ENCODE data around the gene CD68.
A peak's percentile ranks its signal among the peaks of the same experiment; 100 is the strongest.

The CD68 gene

DNA sequence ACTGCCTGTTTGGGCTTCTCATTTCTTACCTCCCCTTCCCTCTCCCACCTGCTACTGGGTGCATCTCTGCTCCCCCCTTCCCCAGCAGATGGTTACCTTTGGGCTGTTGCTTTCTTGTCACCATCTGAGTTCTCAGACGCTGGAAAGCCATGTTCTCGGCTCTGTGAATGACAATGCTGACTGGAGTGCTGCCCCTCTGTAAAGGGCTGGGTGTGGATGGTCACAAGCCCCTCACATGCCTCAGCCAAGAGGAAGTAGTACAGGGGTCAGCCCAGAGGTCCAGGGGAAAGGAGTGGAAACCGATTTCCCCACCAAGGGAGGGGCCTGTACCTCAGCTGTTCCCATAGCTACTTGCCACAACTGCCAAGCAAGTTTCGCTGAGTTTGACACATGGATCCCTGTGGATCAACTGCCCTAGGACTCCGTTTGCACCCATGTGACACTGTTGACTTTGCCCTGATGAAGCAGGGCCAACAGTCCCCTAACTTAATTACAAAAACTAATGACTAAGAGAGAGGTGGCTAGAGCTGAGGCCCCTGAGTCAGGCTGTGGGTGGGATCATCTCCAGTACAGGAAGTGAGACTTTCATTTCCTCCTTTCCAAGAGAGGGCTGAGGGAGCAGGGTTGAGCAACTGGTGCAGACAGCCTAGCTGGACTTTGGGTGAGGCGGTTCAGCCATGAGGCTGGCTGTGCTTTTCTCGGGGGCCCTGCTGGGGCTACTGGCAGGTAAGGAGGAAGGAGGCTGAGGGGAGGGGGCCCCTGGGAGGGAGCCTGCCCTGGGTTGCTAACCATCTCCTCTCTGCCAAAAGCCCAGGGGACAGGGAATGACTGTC is at the start of gene CD68:
Gene CD68 (plus strand): TSS at position 638 of the 833 bp plus-strand sequence. CDS start 40 bp downstream, at position 678.
- no peaks in the 10 kb centered on the region for H3K27me3 ChIP-seq (ENCODE audit: insufficient read depth, low read length)
- no peaks in the 10 kb centered on the region for H3K9me3 ChIP-seq (ENCODE audit: insufficient read depth, low read depth, low read length)
- peaks cover 24% of the 10 kb centered on the region for H3K4me1 ChIP-seq (ENCODE audit: insufficient read depth, low read length)
- peaks cover 57% of the 10 kb centered on the region for H3K36me3 ChIP-seq (ENCODE audit: insufficient read depth, low read depth, low read length)
- no peak within 1 kb of the TSS for H3K9ac ChIP-seq (ENCODE audit: low read depth, low read length)
- no peak within 1 kb of the TSS for H3K27ac ChIP-seq (ENCODE audit: low read length)
- H3K4me3 ChIP-seq (ENCODE audit: low read length), result no peak within 1 kb of the TSS

DNA sequence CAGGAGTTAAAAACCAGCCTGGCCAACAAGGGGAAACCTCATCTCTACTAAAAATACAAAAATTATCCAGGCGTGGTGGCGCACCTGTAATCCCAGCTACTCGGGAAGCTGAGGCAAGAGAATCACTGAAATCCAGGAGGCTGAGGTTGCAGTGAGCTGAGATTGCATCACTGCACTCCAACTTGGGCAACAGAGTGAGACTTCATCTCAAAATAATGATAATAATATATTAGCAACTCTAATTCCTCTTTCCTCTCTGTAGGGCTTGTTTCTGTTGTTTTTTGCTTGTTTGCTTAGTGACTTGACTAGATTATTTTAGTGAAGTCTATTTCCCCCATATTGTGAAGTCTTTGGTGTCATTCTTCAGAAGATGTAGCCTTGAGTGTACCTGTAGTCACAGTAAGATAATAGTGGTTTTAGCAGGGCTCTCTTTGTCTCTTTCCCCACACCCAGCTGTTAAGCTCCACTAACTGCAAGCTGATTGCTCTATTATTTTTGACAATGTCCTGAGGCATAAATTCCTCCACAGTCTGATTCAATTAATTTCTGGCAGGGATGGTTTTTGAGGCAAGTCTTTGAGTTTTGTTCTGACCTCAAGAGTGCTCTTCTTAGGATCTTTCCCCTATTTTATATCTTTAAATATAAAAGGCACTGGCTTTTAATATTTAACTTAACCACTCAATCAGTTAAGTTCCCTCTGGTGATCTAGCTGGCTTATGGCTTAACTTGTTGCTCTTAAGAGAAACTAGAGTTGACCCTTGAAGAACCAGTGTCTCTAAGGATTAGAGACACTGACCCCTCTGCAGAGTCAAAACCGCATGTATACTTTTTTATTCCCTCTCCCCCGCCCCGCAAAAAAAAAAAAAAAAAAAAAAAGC is 49.2 kb upstream of the CD68 start:
- no peaks in the 10 kb centered on the region for H3K9me3 ChIP-seq (ENCODE audit: insufficient read depth, low read depth, low read length)
- no peaks in the 10 kb centered on the region for H3K27me3 ChIP-seq (ENCODE audit: insufficient read depth, low read length)
- H3K4me3 ChIP-seq (ENCODE audit: low read length), result no peak overlapping the region
- H3K9ac ChIP-seq (ENCODE audit: low read depth, low read length), result no peak overlapping the region
- H3K4me1 ChIP-seq (ENCODE audit: insufficient read depth, low read length), result no peaks in the 10 kb centered on the region
- no peaks in the 10 kb centered on the region for H3K36me3 ChIP-seq (ENCODE audit: insufficient read depth, low read depth, low read length)
- H3K27ac ChIP-seq (ENCODE audit: low read length), result no peak overlapping the region

DNA sequence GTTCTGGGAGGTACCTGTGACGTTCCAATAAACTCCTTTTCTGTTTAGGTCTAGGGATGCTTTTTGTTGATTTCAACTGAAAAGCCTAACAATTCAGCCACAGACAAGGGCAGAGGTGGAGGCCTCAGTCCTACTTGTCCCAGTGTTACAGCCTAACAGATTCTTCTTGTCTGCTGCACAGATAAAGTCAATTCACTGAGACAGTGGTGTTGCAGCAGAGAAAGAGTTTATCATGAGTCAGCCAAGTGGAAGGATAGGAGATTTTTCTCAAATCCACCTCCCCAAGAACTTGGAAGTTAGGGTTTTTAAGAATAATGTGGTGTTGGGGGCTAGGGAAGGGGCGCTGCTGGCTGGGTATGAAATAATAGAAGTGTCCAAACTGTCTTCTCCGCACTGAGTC is 41.4 kb upstream of the CD68 start:
- Histone ChIP-seq H3K9me3 (ENCODE audit: insufficient read depth, low read depth, low read length) (peaks cover 3% of the 10 kb centered on the region; the same call in 1 of the 2 replicates), H3K4me1 (ENCODE audit: insufficient read depth, low read length) (no peaks in the 10 kb centered on the region), H3K9ac (ENCODE audit: low read depth, low read length) (no peak overlapping the region), H3K4me3 (ENCODE audit: low read length) (no peak overlapping the region), H3K27ac (ENCODE audit: low read length) (no peak overlapping the region), H3K36me3 (ENCODE audit: insufficient read depth, low read depth, low read length) (no peaks in the 10 kb centered on the region), H3K27me3 (ENCODE audit: insufficient read depth, low read length) (0 out of 2 replicates have a peak, but pooled peaks cover 2% of the 10 kb centered on the region)

DNA sequence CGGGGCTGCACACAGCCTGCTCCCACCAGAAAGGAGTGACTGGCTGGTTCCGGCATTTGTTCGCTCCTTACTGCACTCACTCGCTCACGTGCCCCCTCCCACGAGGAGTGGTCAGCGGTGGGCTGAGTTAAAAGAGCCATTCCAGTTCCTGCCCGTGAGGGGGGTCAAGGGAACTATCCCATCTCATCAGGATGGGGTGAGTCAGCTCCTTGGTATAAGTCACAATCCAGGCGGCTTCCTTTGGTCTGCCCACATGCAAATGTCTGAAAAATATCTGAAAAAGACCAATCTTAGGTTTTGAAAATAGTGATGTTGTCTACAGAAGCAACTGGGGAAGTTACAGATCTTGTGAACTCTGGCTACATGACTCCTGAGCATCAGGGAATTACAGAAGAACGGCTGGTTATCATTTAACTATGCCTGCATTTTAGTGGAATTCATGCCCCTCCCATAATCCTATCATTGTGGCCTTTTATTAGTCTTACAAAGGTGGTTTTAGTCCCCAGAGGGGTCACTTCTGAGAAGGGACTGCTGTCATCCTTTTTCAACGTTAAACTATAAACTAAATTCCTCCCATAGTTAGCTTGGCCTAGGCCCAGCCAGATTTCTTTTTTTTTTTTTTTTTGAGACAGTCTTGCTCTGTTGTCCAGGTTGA is 40.4 kb upstream of the CD68 start:
- H3K4me3 ChIP-seq (ENCODE audit: low read length), result no peak overlapping the region
- no peaks in the 10 kb centered on the region for H3K4me1 ChIP-seq (ENCODE audit: insufficient read depth, low read length)
- H3K9ac ChIP-seq (ENCODE audit: low read depth, low read length), result no peak overlapping the region
- H3K27ac ChIP-seq (ENCODE audit: low read length), result no peak overlapping the region
- H3K27me3 ChIP-seq (ENCODE audit: insufficient read depth, low read length), result peaks cover 12% of the 10 kb centered on the region; the same call in 1 of the 2 replicates
- peaks cover 3% of the 10 kb centered on the region; the same call in 1 of the 2 replicates for H3K9me3 ChIP-seq (ENCODE audit: insufficient read depth, low read depth, low read length)
- H3K36me3 ChIP-seq (ENCODE audit: insufficient read depth, low read depth, low read length), result no peaks in the 10 kb centered on the region

GRCh38 chr17:7541074-7541621 is 38.3 kb upstream of the CD68 start:
- peaks cover 3% of the 10 kb centered on the region; the same call in 1 of the 2 replicates for H3K9me3 ChIP-seq (ENCODE audit: insufficient read depth, low read depth, low read length)
- no peaks in the 10 kb centered on the region for H3K36me3 ChIP-seq (ENCODE audit: insufficient read depth, low read depth, low read length)
- no peaks in the 10 kb centered on the region for H3K4me1 ChIP-seq (ENCODE audit: insufficient read depth, low read length)
- H3K27ac ChIP-seq (ENCODE audit: low read length), result no peak overlapping the region
- peaks cover 12% of the 10 kb centered on the region; the same call in 1 of the 2 replicates for H3K27me3 ChIP-seq (ENCODE audit: insufficient read depth, low read length)
- no peak overlapping the region for H3K9ac ChIP-seq (ENCODE audit: low read depth, low read length)
- no peak overlapping the region for H3K4me3 ChIP-seq (ENCODE audit: low read length)

DNA sequence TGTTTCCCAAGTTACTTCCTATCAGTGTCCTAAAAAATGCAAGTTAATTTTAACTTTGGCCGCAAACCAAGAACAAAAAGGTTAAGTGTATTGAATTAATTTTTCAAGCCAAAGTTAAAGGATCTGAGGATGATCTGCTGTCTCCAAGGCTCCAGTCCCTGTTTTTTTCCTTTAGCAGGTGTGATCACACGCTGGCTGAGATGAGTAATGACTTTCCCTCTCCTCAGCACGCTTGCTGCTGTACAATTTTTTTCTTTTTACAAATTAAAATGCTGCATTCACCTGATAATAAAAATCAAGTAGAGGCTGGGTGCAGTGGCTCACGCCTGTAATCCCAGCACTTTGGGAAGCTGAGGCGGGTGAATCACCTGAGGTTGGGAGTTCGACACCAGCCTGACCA is 34.5 kb upstream of the CD68 start:
- peaks cover 32% of the 10 kb centered on the region for H3K27me3 ChIP-seq (ENCODE audit: insufficient read depth, low read length)
- no peaks in the 10 kb centered on the region for H3K36me3 ChIP-seq (ENCODE audit: insufficient read depth, low read depth, low read length)
- no peak overlapping the region for H3K9ac ChIP-seq (ENCODE audit: low read depth, low read length)
- no peaks in the 10 kb centered on the region for H3K9me3 ChIP-seq (ENCODE audit: insufficient read depth, low read depth, low read length)
- no peak overlapping the region for H3K4me3 ChIP-seq (ENCODE audit: low read length)
- no peak overlapping the region for H3K27ac ChIP-seq (ENCODE audit: low read length)
- H3K4me1 ChIP-seq (ENCODE audit: insufficient read depth, low read length), result no peaks in the 10 kb centered on the region

DNA sequence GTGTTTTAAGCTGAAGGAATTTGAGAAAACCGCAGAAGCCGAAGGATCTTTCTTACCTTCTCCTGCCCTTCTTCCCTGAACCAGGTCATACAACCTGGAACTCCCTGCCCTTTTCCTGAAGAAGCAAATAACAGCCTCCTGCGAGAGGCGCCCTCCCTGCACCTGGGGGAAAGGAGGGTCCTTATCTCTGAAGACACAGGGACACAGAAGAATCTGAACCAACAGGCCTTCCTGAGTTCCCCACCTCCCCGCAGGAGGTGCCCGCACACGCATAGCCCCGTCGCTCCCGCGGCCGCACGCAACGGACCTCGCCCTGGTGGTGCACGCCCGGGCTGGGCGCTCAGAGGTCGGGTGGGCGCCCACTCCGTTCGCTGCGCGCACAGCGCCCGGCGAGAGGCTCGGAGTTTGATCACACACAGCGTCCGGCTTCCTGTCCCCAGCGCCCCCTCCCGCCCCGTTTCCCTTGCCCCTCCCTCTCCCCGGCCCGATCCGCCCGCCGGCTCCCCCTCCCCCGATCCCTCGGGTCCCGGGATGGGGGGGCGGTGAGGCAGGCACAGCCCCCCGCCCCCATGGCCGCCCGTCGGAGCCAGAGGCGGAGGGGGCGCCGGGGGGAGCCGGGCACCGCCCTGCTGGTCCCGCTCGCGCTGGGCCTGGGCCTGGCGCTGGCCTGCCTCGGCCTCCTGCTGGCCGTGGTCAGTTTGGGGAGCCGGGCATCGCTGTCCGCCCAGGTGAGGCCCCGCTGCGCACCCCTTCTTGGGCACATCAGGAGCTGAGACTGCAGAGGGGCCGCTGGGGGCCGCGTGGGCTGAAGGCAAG is 30.6 kb upstream of the CD68 start, which contains the start of gene TNFSF12:
Gene TNFSF12 (plus strand): TSS at position 474 of the 816 bp plus-strand sequence. CDS start 96 bp downstream, at position 570.
- Histone ChIP-seq H3K4me1 (ENCODE audit: insufficient read depth, low read length) (no peaks in the 10 kb centered on the region), H3K36me3 (ENCODE audit: insufficient read depth, low read depth, low read length) (no peaks in the 10 kb centered on the region), H3K9me3 (ENCODE audit: insufficient read depth, low read depth, low read length) (no peaks in the 10 kb centered on the region), H3K4me3 (ENCODE audit: low read length) (peak within 1 kb of the TSS; percentile 77), H3K27me3 (ENCODE audit: insufficient read depth, low read length) (peaks cover 23% of the 10 kb centered on the region; the same call in 1 of the 2 replicates), H3K9ac (ENCODE audit: low read depth, low read length) (peak within 1 kb of the TSS; percentile 50; the same call in 1 of the 2 replicates), H3K27ac (ENCODE audit: low read length) (no peak within 1 kb of the TSS)

DNA sequence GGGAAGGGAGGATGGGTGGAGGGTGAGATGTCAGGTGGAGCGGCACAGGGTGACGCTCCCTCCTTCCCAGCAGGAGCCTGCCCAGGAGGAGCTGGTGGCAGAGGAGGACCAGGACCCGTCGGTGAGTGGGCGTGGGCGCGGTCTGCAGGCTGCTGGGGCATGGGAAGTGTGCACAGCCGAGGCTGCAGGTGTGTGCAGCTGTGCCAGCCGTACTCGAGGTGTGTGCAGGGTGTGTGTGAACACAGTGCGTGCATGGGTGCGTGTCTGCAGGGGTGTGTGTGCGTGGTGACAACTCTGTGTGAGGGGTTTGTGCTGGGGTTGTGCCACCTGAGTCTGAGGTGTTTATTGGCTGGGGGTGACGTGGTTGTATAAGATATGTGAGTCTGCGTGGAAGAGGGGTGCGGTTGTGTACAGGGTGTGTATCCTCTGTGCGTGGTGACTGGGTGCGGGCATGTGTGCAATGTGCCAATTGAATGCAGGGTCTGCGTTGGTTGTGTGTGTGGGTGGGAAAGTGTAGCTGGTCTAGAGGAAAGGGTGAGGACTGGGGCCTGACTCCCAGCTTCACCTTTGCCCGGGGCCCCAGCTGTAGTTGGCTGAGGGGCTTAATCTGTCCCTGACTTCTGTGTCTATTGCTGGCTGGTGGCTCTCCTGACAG is 29.9 kb upstream of the CD68 start:
- H3K27me3 ChIP-seq (ENCODE audit: insufficient read depth, low read length), result peaks cover 20% of the 10 kb centered on the region; the same call in 1 of the 2 replicates
- H3K36me3 ChIP-seq (ENCODE audit: insufficient read depth, low read depth, low read length), result no peaks in the 10 kb centered on the region
- H3K27ac ChIP-seq (ENCODE audit: low read length), result no peak overlapping the region
- H3K9ac ChIP-seq (ENCODE audit: low read depth, low read length), result no peak overlapping the region
- no peaks in the 10 kb centered on the region for H3K4me1 ChIP-seq (ENCODE audit: insufficient read depth, low read length)
- peak overlapping the region; percentile 77; the same call in 1 of the 2 replicates for H3K4me3 ChIP-seq (ENCODE audit: low read length)
- no peaks in the 10 kb centered on the region for H3K9me3 ChIP-seq (ENCODE audit: insufficient read depth, low read depth, low read length)

- H3K9me3 ChIP-seq (ENCODE audit: insufficient read depth, low read depth, low read length), result no peaks in the 10 kb centered on the region
- H3K4me1 ChIP-seq (ENCODE audit: insufficient read depth, low read length), result no peaks in the 10 kb centered on the region; the same call in 1 of the 2 replicates
- H3K27ac ChIP-seq (ENCODE audit: low read length), result no peak overlapping the region
- no peak overlapping the region for H3K9ac ChIP-seq (ENCODE audit: low read depth, low read length)
- H3K4me3 ChIP-seq (ENCODE audit: low read length), result no peak overlapping the region
- H3K36me3 ChIP-seq (ENCODE audit: insufficient read depth, low read depth, low read length), result no peaks in the 10 kb centered on the region
- H3K27me3 ChIP-seq (ENCODE audit: insufficient read depth, low read length), result peaks cover 20% of the 10 kb centered on the region; the same call in 1 of the 2 replicates
Observed at GRCh38 chr17:7550344-7550743, 29.1 kb upstream of the CD68 start.

- H3K27ac ChIP-seq (ENCODE audit: low read length), result no peak overlapping the region
- H3K27me3 ChIP-seq (ENCODE audit: insufficient read depth, low read length), result peaks cover 20% of the 10 kb centered on the region; the same call in 1 of the 2 replicates
- H3K4me3 ChIP-seq (ENCODE audit: low read length), result no peak overlapping the region
- H3K9me3 ChIP-seq (ENCODE audit: insufficient read depth, low read depth, low read length), result no peaks in the 10 kb centered on the region
- H3K4me1 ChIP-seq (ENCODE audit: insufficient read depth, low read length), result no peaks in the 10 kb centered on the region; the same call in 1 of the 2 replicates
- H3K36me3 ChIP-seq (ENCODE audit: insufficient read depth, low read depth, low read length), result no peaks in the 10 kb centered on the region
- H3K9ac ChIP-seq (ENCODE audit: low read depth, low read length), result no peak overlapping the region
Observed at GRCh38 chr17:7551396-7551795, 28.0 kb upstream of the CD68 start.

Data from iPS-20b (cell line).